ENCODE data around the gene KRR1.

DNA sequence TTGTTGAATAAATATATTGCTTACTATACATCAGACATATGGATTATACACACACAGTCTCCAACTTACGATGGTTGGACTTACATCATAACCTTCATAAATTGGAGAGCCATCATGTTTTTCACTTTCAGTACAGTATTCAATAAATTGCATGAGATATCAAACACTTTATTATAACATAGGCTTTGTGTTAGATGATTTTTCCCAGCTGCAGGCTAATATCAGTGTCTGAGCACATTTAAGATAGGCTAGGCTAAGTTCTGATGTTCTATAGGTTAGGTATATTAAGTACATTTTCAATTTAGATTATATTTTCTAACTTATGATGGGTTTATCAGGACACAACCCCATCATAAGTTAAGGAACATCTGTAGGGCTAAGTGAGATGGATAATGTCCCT is 17.9 kb upstream of the KRR1 start:
- TF ChIP-seq POLR2A (IDR thresholded peaks at IDR 0.05) = no peak
- TF ChIP-seq, protein P1, sequence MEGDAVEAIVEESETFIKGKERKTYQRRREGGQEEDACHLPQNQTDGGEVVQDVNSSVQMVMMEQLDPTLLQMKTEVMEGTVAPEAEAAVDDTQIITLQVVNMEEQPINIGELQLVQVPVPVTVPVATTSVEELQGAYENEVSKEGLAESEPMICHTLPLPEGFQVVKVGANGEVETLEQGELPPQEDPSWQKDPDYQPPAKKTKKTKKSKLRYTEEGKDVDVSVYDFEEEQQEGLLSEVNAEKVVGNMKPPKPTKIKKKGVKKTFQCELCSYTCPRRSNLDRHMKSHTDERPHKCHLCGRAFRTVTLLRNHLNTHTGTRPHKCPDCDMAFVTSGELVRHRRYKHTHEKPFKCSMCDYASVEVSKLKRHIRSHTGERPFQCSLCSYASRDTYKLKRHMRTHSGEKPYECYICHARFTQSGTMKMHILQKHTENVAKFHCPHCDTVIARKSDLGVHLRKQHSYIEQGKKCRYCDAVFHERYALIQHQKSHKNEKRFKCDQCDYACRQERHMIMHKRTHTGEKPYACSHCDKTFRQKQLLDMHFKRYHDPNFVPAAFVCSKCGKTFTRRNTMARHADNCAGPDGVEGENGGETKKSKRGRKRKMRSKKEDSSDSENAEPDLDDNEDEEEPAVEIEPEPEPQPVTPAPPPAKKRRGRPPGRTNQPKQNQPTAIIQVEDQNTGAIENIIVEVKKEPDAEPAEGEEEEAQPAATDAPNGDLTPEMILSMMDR (IDR thresholded peaks at IDR 0.05) = no peak
